Panc1 (cell line): ENCODE measurements around the gene APLN. TPM values are rescaled to one million over a fixed set of nuclear protein-coding genes. Genes with fewer than 3 reads are reported as not detected.

Experiments used
- ATAC-seq: fragments of 200-7000 bp; cut with Tn5 transposase; 2 replicates; pipeline ENCODE4 v1.9.1; 2020; ENCODE audit warnings: mild to moderate bottlenecking, moderate library complexity
- BruUV-seq: library from RNA; stranded (reverse); fragments of 400-500 nt; replicated peaks from 2 replicates; lab custom pipeline; 2021; lab: Mats Ljungman, UMichigan
- CTCF ChIA-PET: fragments of 300-600 bp; sonication (Branson Sonifier 250); formaldehyde crosslinking; loops from one replicate; lab custom pipeline; 2022; ENCODE audit warnings: antibody characterized with exemption; lab: Charles Lee
- POLR2A ChIA-PET: fragments of 300-600 bp; sonication (Branson Sonifier 250); formaldehyde crosslinking; loops from one replicate; lab custom pipeline; 2022; ENCODE audit warnings: antibody characterized with exemption; lab: Charles Lee
- DNase-seq: peaks from one replicate; pipeline ENCODE4 v3.0.0-alpha.2; 2010; ENCODE audit warnings: low read depth, low spot score
- H3K27ac ChIP-seq: 2 replicates; pipeline ENCODE4 v1.5.1; 2011; ENCODE audit warnings: mild to moderate bottlenecking, low read length, inconsistent platforms
- H3K27me3 ChIP-seq: fragments of 200-500 bp; sonication (Bioruptor generic); 2 replicates; pipeline ENCODE4 v1.6.0; 2014; ENCODE audit warnings: low read length, inconsistent platforms; ENCODE audit not compliant: control insufficient read depth, insufficient read depth
- H3K36me3 ChIP-seq: fragments of 200-500 bp; sonication (Bioruptor generic); 2 replicates; pipeline ENCODE4 v1.5.1; 2014; ENCODE audit warnings: inconsistent platforms, mild to moderate bottlenecking, low read length, moderate library complexity; ENCODE audit not compliant: control insufficient read depth, insufficient read depth
- H3K4me1 ChIP-seq: 2 replicates; pipeline ENCODE4 v1.5.1; 2011; ENCODE audit warnings: inconsistent platforms, mild to moderate bottlenecking, low read length, moderate library complexity; ENCODE audit not compliant: control insufficient read depth, insufficient read depth
- H3K4me3 ChIP-seq, 2 experiments: 2 replicates each; pipeline ENCODE4 v1.5.1; 2011 to 2012; ENCODE audit warnings: low read depth in 2 of 2, low read length in 2 of 2, mild to moderate bottlenecking in 2 of 2, inconsistent platforms in 1 of 2, moderate library complexity in 1 of 2
- H3K9me3 ChIP-seq: fragments of 200-500 bp; sonication (Bioruptor generic); 2 replicates; pipeline ENCODE4 v1.5.1; 2014; ENCODE audit warnings: low read depth, mild to moderate bottlenecking, inconsistent platforms, low read length, moderate library complexity; ENCODE audit not compliant: control insufficient read depth, insufficient read depth
- POLR2AphosphoS5 ChIP-seq: IDR thresholded peaks from 2 replicates; pipeline ENCODE4 v1.6.1; 2012; ENCODE audit warnings: mild to moderate bottlenecking, low read depth, low read length, moderate library complexity
- SIN3A ChIP-seq: IDR thresholded peaks from 2 replicates; pipeline ENCODE4 v1.6.1; 2012; ENCODE audit warnings: low read depth, mild to moderate bottlenecking, low read length, moderate library complexity, borderline replicate concordance; ENCODE audit not compliant: insufficient read depth
- TCF7L2 ChIP-seq: IDR thresholded peaks from 2 replicates; pipeline ENCODE4 v1.6.1; 2011; ENCODE audit warnings: mild to moderate bottlenecking, low read depth, low read length, inconsistent platforms
- in situ Hi-C: cut with HindIII; loops from 2 replicates; pipeline ENCODE4 v1.10.0; 2016; ENCODE audit warnings: low sequenced_read_pairs, low pct_unique_long_range_greater_than_20kb
- intact Hi-C: fragments of 100-400 bp; cut with micrococcal nuclease; formaldehyde crosslinking; loops from one replicate; pipeline ENCODE4 v1.10.0; 2022; ENCODE audit not compliant: unreplicated experiment
- total RNA-seq: library from RNA; stranded (reverse); gene quantifications from one replicate; pipeline ENCODE4 v1.2.1, GENCODE V29; 2021; ENCODE audit not compliant: unreplicated experiment
- TF ChIP-seq, protein P1 (sequence below): fragments of 450-650 bp; IDR thresholded peaks from 2 replicates; pipeline ENCODE4 v1.5.1; 2017; ENCODE audit warnings: mild to moderate bottlenecking
- TF ChIP-seq, protein P2 (sequence below), 2 experiments: IDR thresholded peaks; 2 replicates each; pipeline ENCODE4 v1.6.1; 2011 to 2012; ENCODE audit warnings: low read depth in 2 of 2, control low read depth in 1 of 2, low read length in 1 of 2, mild to moderate bottlenecking in 1 of 2, moderate library complexity in 1 of 2; ENCODE audit not compliant: insufficient read depth in 1 of 2

Gene APLN
- total RNA-seq, 1 experiment from 2014 or later = 1.1 TPM

DNA sequence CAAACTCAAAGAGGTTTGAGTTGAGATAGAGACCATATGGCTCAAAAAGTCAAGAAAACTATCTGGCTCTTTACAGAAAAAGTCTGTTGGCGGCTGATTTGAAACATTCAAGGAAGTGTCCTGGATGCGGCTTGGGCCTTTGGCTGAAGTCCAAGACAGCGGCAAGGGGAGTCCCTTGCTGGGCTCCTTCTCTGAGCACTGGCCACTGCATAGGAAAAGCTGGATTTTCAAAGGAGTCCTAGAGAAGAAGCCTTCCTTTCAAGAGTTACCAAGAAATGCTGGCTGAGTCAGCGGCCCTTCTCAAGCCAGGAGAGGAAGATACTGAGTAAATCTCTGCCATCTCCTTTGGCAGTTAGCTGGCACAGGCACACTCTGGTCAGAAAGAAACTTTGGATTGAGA is 12.1 kb downstream of the APLN start:
- Histone ChIP-seq H3K27ac (no peak overlapping the region), H3K36me3 (no peaks in the 10 kb centered on the region), H3K4me3 (no peak overlapping the region), H3K9me3 (no peaks in the 10 kb centered on the region), H3K4me1 (no peaks in the 10 kb centered on the region), H3K27me3 (no peaks in the 10 kb centered on the region)
- no peak for ATAC-seq
- ChIA-PET POLR2A (interaction anchor here (0.6 kb wide), 1 partner anchor 190 kb away, joined by 3 read pairs; no protein-coding TSS in a partner anchor), CTCF (no interaction called here)
- no peak for TF ChIP-seq TCF7L2
- no peak for TF ChIP-seq SIN3A
- no peak for TF ChIP-seq POLR2AphosphoS5
- TF ChIP-seq, protein P1, sequence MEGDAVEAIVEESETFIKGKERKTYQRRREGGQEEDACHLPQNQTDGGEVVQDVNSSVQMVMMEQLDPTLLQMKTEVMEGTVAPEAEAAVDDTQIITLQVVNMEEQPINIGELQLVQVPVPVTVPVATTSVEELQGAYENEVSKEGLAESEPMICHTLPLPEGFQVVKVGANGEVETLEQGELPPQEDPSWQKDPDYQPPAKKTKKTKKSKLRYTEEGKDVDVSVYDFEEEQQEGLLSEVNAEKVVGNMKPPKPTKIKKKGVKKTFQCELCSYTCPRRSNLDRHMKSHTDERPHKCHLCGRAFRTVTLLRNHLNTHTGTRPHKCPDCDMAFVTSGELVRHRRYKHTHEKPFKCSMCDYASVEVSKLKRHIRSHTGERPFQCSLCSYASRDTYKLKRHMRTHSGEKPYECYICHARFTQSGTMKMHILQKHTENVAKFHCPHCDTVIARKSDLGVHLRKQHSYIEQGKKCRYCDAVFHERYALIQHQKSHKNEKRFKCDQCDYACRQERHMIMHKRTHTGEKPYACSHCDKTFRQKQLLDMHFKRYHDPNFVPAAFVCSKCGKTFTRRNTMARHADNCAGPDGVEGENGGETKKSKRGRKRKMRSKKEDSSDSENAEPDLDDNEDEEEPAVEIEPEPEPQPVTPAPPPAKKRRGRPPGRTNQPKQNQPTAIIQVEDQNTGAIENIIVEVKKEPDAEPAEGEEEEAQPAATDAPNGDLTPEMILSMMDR = no peak
- TF ChIP-seq, protein P2, sequence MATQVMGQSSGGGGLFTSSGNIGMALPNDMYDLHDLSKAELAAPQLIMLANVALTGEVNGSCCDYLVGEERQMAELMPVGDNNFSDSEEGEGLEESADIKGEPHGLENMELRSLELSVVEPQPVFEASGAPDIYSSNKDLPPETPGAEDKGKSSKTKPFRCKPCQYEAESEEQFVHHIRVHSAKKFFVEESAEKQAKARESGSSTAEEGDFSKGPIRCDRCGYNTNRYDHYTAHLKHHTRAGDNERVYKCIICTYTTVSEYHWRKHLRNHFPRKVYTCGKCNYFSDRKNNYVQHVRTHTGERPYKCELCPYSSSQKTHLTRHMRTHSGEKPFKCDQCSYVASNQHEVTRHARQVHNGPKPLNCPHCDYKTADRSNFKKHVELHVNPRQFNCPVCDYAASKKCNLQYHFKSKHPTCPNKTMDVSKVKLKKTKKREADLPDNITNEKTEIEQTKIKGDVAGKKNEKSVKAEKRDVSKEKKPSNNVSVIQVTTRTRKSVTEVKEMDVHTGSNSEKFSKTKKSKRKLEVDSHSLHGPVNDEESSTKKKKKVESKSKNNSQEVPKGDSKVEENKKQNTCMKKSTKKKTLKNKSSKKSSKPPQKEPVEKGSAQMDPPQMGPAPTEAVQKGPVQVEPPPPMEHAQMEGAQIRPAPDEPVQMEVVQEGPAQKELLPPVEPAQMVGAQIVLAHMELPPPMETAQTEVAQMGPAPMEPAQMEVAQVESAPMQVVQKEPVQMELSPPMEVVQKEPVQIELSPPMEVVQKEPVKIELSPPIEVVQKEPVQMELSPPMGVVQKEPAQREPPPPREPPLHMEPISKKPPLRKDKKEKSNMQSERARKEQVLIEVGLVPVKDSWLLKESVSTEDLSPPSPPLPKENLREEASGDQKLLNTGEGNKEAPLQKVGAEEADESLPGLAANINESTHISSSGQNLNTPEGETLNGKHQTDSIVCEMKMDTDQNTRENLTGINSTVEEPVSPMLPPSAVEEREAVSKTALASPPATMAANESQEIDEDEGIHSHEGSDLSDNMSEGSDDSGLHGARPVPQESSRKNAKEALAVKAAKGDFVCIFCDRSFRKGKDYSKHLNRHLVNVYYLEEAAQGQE (IDR thresholded peaks at IDR 0.05; ENCODE audit: insufficient read depth in 1 of 2, low read depth in 2 of 2, low read length in 1 of 2) = no peak
- no TSS peak for BruUV-seq
- in situ Hi-C loops = no loop called here
- no peak for DNase-seq
- intact Hi-C loops = no loop called here

DNA sequence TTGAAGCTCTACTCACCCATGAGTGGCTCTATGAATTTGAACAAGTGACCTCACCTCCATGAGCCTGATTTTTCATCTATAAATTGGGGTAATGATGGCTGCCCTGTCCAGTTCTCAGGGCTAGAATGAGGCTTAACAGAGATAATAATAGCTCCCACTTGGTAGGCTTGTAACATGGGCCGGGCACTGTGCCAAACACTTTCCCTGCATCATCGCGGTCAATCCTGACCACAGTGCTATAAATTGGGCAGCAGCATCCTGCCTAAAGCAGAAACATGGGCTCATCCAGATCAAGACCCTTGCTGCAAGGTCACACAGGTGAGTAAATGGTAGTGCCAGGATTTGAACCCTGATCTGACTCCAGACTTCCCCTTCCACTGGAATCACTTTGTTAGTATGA is 12.8 kb downstream of the APLN start:
- in situ Hi-C loops (no loop called here), intact Hi-C loops (no loop called here)
- TF ChIP-seq, protein P2 (IDR thresholded peaks at IDR 0.05; ENCODE audit: insufficient read depth in 1 of 2, low read depth in 2 of 2, low read length in 1 of 2) = no peak
- TF ChIP-seq POLR2AphosphoS5 (no peak), TCF7L2 (no peak), SIN3A (no peak)
- TF ChIP-seq, protein P1 = no peak
- no peaks in the 10 kb centered on the region for H3K27me3 ChIP-seq
- no peak for DNase-seq
- ATAC-seq = no peak
- no peak overlapping the region for H3K27ac ChIP-seq
- no peaks in the 10 kb centered on the region for H3K36me3 ChIP-seq
- ChIA-PET POLR2A (no interaction called here), CTCF (no interaction called here)
- no peaks in the 10 kb centered on the region for H3K9me3 ChIP-seq
- BruUV-seq = no TSS peak
- H3K4me1 ChIP-seq = no peaks in the 10 kb centered on the region
- no peak overlapping the region for H3K4me3 ChIP-seq
